ENCODE data around the gene B4GALNT3. TPM values are rescaled to one million over a fixed set of nuclear protein-coding genes. Genes with fewer than 3 reads are reported as not detected.
A peak's percentile ranks its signal among the peaks of the same experiment; 100 is the strongest.

B4GALNT3 gene
- total RNA-seq, 4 donors from 2014 or later, result 9.1 to 30.3 (median 12.5) TPM

DNA sequence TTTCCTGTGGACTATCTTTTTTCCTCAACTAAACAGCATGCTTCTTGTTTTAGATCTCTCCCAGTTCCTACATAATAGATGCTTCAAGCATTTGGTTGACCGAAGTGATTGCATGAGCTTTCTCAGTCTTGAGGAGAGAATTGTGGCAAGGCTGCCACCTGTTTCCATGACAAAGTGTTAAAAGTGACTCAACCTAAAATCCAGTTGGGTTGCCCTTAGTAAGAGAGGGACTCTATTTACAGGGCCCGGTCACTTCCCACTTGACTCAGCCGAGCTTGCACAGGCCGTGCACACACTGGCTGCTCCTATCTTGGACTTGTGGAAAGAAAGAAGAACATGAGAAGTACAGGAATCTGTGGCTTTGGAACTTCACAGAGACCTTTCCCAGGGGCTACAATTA lies 2.1 kb upstream of the B4GALNT3 start:
- Histone ChIP-seq H3K4me1 (peaks cover 0 to 16% (median 7%) of the 10 kb centered on the region in 4 donors), H3K36me3 (no peaks in the 10 kb centered on the region), H3K9me3 (no peaks in the 10 kb centered on the region), H3K4me3 (no peak overlapping the region), H3K27me3 (no peaks in the 10 kb centered on the region), H3K27ac (no peak overlapping the region)
- no peak for DNase-seq
- TF ChIP-seq, protein P1, sequence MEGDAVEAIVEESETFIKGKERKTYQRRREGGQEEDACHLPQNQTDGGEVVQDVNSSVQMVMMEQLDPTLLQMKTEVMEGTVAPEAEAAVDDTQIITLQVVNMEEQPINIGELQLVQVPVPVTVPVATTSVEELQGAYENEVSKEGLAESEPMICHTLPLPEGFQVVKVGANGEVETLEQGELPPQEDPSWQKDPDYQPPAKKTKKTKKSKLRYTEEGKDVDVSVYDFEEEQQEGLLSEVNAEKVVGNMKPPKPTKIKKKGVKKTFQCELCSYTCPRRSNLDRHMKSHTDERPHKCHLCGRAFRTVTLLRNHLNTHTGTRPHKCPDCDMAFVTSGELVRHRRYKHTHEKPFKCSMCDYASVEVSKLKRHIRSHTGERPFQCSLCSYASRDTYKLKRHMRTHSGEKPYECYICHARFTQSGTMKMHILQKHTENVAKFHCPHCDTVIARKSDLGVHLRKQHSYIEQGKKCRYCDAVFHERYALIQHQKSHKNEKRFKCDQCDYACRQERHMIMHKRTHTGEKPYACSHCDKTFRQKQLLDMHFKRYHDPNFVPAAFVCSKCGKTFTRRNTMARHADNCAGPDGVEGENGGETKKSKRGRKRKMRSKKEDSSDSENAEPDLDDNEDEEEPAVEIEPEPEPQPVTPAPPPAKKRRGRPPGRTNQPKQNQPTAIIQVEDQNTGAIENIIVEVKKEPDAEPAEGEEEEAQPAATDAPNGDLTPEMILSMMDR (IDR thresholded peaks at IDR 0.05), result no peak

DNA sequence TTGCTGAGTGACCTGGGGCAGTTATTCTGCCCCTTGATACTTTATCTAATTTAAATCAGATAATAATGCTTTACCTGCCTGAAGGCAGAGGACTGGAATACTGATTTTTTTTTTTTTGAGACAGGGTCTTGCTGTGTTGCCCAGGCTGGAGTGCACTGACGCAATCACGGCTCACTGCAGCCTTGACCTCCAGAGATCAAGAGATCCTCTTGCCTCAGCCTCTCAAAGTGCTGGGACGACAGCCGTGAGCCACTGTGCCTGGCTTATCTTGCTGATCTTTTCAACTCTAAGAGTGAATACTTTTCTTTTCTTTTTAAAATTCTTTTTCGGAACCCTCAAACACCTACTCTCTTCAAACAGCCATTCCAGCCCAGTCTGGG lies 699 bp upstream of the B4GALNT3 start:
- no peak for TF ChIP-seq POLR2A (IDR thresholded peaks at IDR 0.05)
- TF ChIP-seq, protein P1 (IDR thresholded peaks at IDR 0.05), result no peak
- no peaks in the 10 kb centered on the region for H3K36me3 ChIP-seq
- H3K27me3 ChIP-seq, result no peaks in the 10 kb centered on the region
- H3K4me1 ChIP-seq, result peaks cover 0 to 16% (median 7%) of the 10 kb centered on the region in 4 donors
- H3K9me3 ChIP-seq, result no peaks in the 10 kb centered on the region
- no peak for DNase-seq
- no peak overlapping the region for H3K27ac ChIP-seq
- peak overlapping the region in 3 of 4 donors; percentile 65 to 77 (median 72) for H3K4me3 ChIP-seq

DNA sequence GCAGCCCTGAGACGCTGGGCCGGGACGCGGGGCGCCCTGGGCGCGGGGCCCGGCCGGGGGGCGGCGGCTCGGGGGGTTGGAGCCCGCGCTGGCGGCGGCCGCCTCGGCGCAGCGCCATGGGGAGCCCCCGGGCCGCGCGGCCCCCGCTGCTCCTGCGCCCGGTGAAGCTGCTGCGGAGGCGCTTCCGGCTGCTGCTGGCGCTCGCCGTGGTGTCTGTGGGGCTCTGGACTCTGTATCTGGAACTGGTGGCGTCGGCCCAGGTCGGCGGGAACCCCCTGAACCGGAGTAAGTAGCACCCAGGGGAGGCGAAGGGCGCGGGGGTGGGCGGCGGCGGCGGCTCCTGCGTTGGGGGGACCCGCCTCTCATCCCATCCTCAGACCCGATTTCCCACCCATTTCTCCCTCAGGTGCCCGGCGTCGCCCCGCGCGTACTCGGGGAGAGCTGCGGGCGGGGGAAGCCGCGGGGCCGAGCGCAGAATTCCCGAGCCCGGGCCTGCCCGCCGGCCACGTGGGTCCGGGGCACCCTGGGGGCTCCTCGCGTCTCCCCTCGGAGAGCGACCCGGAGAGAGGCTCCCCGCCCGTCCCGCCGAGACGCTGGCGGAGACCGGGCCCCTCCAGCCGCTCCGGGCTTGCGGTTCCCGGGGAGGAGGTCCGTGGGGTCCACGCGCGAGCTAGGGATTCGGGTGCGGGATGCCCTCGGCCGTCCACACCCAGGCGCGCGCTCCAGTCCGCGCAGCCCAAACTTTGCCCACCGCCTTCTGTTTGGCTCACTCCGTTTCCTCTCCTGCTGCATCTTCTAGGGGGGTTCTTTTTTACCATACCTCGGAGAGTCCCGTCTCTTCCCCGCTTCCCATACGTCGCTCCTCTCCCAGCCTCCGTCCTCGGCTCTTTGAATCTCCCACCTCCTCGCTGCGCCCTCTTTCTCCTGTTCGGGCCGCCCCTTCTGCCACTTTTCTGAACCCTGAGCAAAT lies 807 bp downstream of the B4GALNT3 start:
- DNase-seq, result peak in 2 of 3 donors; percentile 61 to 63
- no peaks in the 10 kb centered on the region for H3K9me3 ChIP-seq
- peak overlapping the region; percentile 53 to 77 (median 68) for H3K4me3 ChIP-seq
- TF ChIP-seq POLR2A (IDR thresholded peaks at IDR 0.05), result no peak
- TF ChIP-seq, protein P1 (IDR thresholded peaks at IDR 0.05), result no peak
- H3K4me1 ChIP-seq, result peaks cover 0 to 16% (median 7%) of the 10 kb centered on the region in 4 donors
- no peaks in the 10 kb centered on the region for H3K36me3 ChIP-seq
- H3K27ac ChIP-seq, result peak overlapping the region in 1 of 4 donors; percentile 32
- no peaks in the 10 kb centered on the region for H3K27me3 ChIP-seq

DNA sequence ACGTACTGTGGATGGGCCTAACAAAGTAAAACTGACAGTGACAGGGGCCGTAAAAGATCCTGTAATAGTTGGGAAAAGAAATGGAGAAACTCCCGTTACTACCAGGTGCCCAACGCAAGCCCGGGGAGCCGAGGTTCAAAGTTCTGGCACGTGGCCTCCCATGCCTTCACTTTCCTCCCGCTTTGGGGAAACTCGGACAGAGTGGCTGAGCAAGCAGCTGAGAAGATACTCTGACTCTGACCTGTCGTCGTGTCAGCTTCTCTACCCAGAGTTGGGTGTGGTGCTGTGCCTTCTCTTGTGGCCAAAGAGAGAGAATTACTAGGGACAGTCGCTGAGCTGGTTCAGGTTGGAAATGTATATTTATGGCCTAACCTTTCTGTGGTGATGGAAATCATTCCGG lies 1.7 kb downstream of the B4GALNT3 start:
- H3K9me3 ChIP-seq, result no peaks in the 10 kb centered on the region
- H3K27me3 ChIP-seq, result no peaks in the 10 kb centered on the region
- DNase-seq, result peak in 2 of 3 donors; percentile 73 to 79
- H3K4me1 ChIP-seq, result peaks cover 0 to 16% (median 7%) of the 10 kb centered on the region in 4 donors
- no peaks in the 10 kb centered on the region for H3K36me3 ChIP-seq
- TF ChIP-seq POLR2A (IDR thresholded peaks at IDR 0.05), result no peak
- TF ChIP-seq, protein P1 (IDR thresholded peaks at IDR 0.05), result no peak
- no peak overlapping the region for H3K27ac ChIP-seq
- H3K4me3 ChIP-seq, result peak overlapping the region in 1 of 4 donors; percentile 77

DNA sequence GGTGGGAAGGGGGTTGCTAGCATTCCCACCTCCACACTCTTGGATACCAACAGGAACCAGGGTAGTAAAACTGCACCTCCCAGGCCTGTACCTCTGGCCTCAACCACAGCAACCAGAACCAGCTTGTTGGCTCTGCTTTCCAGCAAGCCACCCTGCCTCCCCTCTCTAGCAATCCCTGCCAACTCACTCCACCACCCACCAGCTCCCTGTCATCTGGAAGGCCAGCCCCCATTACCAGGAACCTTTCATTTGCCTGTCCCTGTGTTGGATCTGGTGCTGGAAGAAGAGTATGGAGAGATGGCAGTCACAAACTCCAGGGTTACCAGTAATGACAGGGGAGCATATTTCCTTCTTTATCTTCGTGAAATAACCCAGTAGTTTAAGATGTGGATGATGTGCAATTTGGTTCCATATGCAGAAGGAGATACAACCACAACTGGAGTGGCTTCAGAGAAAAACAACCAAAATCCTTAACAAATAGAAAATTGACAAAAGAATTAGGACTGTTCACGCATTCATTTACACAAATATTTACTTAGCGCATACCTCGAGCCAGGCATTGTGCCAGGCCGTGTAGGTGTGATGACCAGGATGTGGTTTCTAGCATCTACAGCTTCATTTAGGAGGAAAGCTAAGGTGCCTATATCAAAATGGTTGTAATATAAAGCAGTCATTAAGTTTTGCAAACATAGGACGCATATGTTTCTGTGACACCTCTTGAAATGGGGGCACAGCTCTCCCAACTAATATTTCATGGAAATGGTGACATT lies 3.4 kb downstream of the B4GALNT3 start:
- no peaks in the 10 kb centered on the region for H3K27me3 ChIP-seq
- H3K9me3 ChIP-seq, result no peaks in the 10 kb centered on the region
- peaks cover 0 to 16% (median 7%) of the 10 kb centered on the region in 4 donors for H3K4me1 ChIP-seq
- TF ChIP-seq, protein P1 (IDR thresholded peaks at IDR 0.05), result no peak
- no peak for TF ChIP-seq POLR2A (IDR thresholded peaks at IDR 0.05)
- H3K4me3 ChIP-seq, result no peak overlapping the region
- no peak overlapping the region for H3K27ac ChIP-seq
- H3K36me3 ChIP-seq, result no peaks in the 10 kb centered on the region
- DNase-seq, result no peak
